Measurements from ENCODE around the gene MEOX1. TPM values are rescaled to one million over a fixed set of nuclear protein-coding genes. Genes with fewer than 3 reads are reported as not detected.

MEOX1 gene
- total RNA-seq, 1 donor from 2014 or later, result not detected

- Histone ChIP-seq H3K4me1 (ENCODE audit: insufficient read depth, low read length) (peaks cover 2% of the 10 kb centered on the region), H3K79me2 (ENCODE audit: insufficient read depth, low read length) (no peaks in the 10 kb centered on the region), H3K9ac (ENCODE audit: low read length) (peak overlapping the region; percentile 0), H3K9me3 (ENCODE audit: insufficient read depth, low read depth, low read length) (no peaks in the 10 kb centered on the region), H4K20me1 (ENCODE audit: insufficient read depth, low read length) (no peaks in the 10 kb centered on the region), H3K4me2 (ENCODE audit: low read length) (no peak overlapping the region), H3K4me3 (ENCODE audit: insufficient read depth, low read depth, low read length) (no peak overlapping the region), H3K36me3 (ENCODE audit: insufficient read depth, low read length) (no peaks in the 10 kb centered on the region), H3K27ac (ENCODE audit: low read depth, low read length) (no peak overlapping the region), H3K27me3 (ENCODE audit: insufficient read depth, low read length) (peaks cover 23% of the 10 kb centered on the region), H2AFZ (ENCODE audit: low read depth, low read length) (no peak overlapping the region)
- Mint-ChIP-seq H3K27me3 (ENCODE audit: low read depth, unreplicated experiment) (peaks cover 29% of the 10 kb centered on the region), H3K4me3 (ENCODE audit: unreplicated experiment) (no peak overlapping the region), H3K9me3 (ENCODE audit: unreplicated experiment) (no peaks in the 10 kb centered on the region), H3K36me3 (ENCODE audit: low read depth, unreplicated experiment) (no peaks in the 10 kb centered on the region), H3K27ac (ENCODE audit: unreplicated experiment) (no peak overlapping the region), H3K4me1 (ENCODE audit: low read depth, unreplicated experiment) (peaks cover 11% of the 10 kb centered on the region)
- no peak for TF ChIP-seq EZH2 (IDR thresholded peaks at IDR 0.05; ENCODE audit: insufficient read depth, low read length)
- TF ChIP-seq CTCF (IDR thresholded peaks at IDR 0.05; ENCODE audit: insufficient read depth, low read depth, low read length), result no peak
- DNase-seq (ENCODE audit: low read depth) (no peak), FAIRE-seq (no peak)
Observed at GRCh38 chr17:43691317-43691693, 29.6 kb upstream of the MEOX1 start.

- H3K27ac Mint-ChIP-seq (ENCODE audit: unreplicated experiment), result no peak overlapping the region
- no peaks in the 10 kb centered on the region for H3K36me3 Mint-ChIP-seq (ENCODE audit: low read depth, unreplicated experiment)
Observed at GRCh38 chr17:43690624-43691316, 29.0 kb upstream of the MEOX1 start.

More at GRCh38 chr17:43690624-43691316, 29.0 kb upstream of the MEOX1 start:
- H3K36me3 ChIP-seq (ENCODE audit: insufficient read depth, low read length), result no peaks in the 10 kb centered on the region
- no peak overlapping the region for H3K4me2 ChIP-seq (ENCODE audit: low read length)
- peaks cover 31% of the 10 kb centered on the region for H3K27me3 Mint-ChIP-seq (ENCODE audit: low read depth, unreplicated experiment)
- TF ChIP-seq EZH2 (IDR thresholded peaks at IDR 0.05; ENCODE audit: insufficient read depth, low read length) (no peak), CTCF (IDR thresholded peaks at IDR 0.05; ENCODE audit: insufficient read depth, low read depth, low read length) (no peak)
- no peak overlapping the region for H3K4me3 Mint-ChIP-seq (ENCODE audit: unreplicated experiment)
- no peaks in the 10 kb centered on the region for H4K20me1 ChIP-seq (ENCODE audit: insufficient read depth, low read length)
- no peak overlapping the region for H3K27ac ChIP-seq (ENCODE audit: low read depth, low read length)
- H2AFZ ChIP-seq (ENCODE audit: low read depth, low read length), result no peak overlapping the region
- no peaks in the 10 kb centered on the region for H3K4me1 ChIP-seq (ENCODE audit: insufficient read depth, low read length)
- H3K79me2 ChIP-seq (ENCODE audit: insufficient read depth, low read length), result no peaks in the 10 kb centered on the region
- no peaks in the 10 kb centered on the region for H3K9me3 Mint-ChIP-seq (ENCODE audit: unreplicated experiment)
- no peaks in the 10 kb centered on the region for H3K9me3 ChIP-seq (ENCODE audit: insufficient read depth, low read depth, low read length)
- peaks cover 11% of the 10 kb centered on the region for H3K4me1 Mint-ChIP-seq (ENCODE audit: low read depth, unreplicated experiment)
- no peak overlapping the region for H3K9ac ChIP-seq (ENCODE audit: low read length)
- FAIRE-seq (no peak), DNase-seq (ENCODE audit: low read depth) (no peak)
- peaks cover 23% of the 10 kb centered on the region for H3K27me3 ChIP-seq (ENCODE audit: insufficient read depth, low read length)
- H3K4me3 ChIP-seq (ENCODE audit: insufficient read depth, low read depth, low read length), result no peak overlapping the region
